B cell (primary cell): ENCODE results near the gene OXNAD1.

Source experiments
- CTCF ChIP-seq: fragments of 200-600 bp; IDR thresholded peaks from one replicate; pipeline ENCODE4 v1.8.0; 2022; ENCODE audit warnings: antibody characterized with exemption, mild to moderate bottlenecking
- EZH2 ChIP-seq: IDR thresholded peaks from 2 replicates; pipeline ENCODE4 v1.6.1; 2012; ENCODE audit warnings: borderline replicate concordance, low read depth, mild to moderate bottlenecking, moderate library complexity, low read length; ENCODE audit not compliant: insufficient read depth, poor library complexity, severe bottlenecking

- TF ChIP-seq CTCF (no peak), EZH2 (no peak)
Observed at GRCh38 chr3:16307832-16308531, 43.0 kb downstream of the OXNAD1 start.
